ENCODE measurements around the gene ASRGL1.

DNA sequence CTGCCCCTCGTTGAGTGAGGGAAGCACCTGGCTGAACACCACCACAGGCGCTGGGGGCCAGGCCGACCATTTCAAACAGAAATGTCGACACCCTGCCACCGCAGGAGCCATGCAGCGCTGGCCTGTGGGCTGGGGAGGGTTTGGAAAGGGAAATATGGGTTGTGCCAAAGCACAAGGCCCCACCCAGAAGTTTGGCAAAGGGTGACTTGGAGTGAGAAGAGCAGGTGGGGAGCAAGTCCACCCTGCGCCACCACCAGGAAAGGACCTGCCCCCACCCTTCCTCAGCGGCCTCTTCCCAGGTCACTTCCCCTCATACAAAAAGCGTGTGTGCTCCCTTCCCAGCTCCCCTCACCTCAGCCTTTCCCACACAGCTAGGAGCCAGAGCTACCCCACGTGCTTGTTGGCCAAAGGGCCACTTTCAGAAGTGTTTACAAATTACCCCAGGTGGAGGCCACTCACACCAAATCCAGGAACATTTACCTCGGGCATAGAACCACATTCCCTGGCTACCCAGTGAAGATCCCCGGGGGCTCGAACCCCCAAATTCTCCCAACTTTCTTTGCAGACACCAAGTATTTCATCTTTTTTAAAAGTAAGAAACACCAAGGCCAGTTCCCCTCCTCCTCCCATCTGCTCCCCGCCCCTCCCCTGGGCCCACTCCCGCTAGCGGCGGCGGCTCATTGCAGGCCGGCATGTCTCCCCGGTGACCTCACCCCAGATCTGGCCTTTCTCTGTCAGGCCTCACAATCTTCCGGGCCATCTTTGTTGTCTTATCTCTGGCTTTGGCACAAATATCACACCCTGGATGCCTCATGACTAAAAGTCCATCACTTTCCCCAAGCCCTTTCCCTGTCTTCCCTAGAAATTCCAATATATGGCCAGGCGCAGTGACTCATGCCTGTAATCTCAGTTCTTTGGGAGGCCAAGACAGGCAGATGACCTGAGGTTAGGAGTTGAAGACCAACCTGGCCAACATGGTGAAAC is 61.1 kb downstream of the ASRGL1 start:
- TF ChIP-seq, protein P1, sequence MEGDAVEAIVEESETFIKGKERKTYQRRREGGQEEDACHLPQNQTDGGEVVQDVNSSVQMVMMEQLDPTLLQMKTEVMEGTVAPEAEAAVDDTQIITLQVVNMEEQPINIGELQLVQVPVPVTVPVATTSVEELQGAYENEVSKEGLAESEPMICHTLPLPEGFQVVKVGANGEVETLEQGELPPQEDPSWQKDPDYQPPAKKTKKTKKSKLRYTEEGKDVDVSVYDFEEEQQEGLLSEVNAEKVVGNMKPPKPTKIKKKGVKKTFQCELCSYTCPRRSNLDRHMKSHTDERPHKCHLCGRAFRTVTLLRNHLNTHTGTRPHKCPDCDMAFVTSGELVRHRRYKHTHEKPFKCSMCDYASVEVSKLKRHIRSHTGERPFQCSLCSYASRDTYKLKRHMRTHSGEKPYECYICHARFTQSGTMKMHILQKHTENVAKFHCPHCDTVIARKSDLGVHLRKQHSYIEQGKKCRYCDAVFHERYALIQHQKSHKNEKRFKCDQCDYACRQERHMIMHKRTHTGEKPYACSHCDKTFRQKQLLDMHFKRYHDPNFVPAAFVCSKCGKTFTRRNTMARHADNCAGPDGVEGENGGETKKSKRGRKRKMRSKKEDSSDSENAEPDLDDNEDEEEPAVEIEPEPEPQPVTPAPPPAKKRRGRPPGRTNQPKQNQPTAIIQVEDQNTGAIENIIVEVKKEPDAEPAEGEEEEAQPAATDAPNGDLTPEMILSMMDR (IDR thresholded peaks at IDR 0.05): no peak
- TF ChIP-seq POLR2A (IDR thresholded peaks at IDR 0.05) (no peak), EP300 (IDR thresholded peaks at IDR 0.05) (no peak)

All from tibial nerve (tissue), 4 donors.